Measurements from ENCODE around the gene CFAP47.
A peak's percentile ranks its signal among the peaks of the same experiment; 100 is the strongest.

Gene CFAP47

GRCh38 chrX:36266155-36266554, 346.6 kb downstream of the CFAP47 start:
- DNase-seq: no peak

DNA sequence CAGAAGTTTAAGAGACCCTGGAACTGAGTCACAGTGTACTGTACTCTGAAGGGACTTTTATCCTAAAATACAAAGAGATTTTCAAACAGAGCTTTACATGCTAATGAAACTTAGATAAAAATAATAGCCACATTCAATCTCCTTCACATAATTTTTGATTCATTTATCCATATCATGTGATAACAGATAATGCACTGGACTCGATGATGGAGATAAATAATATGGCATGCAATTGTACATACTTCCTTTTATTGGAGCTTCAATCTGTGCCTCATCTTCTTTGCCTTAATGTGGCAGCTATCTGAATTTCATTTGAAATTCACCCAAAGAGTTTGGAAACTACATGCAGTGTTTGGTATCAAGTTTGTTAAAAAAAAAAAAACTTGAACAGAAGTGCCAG, 390.6 kb downstream of the CFAP47 start:
- DNase-seq: no peak

DNA sequence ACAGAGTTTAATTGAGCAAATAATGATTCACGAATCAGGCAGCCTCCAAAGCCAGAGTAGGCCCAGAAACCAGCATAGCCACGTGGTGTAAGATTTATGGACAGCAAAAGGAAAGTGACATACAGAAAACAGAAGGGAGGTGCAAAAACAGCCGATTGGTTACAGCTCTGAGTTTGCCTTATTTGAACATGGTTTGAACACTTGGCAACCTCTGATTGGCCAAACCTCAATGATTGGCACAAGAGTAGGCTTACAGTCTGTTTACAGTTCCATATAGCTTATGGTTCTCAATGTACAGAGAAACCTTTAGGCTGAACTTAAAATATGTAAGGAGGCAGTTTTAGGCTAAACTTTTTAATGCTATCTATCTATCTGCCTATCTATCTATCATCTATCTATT, 394.8 kb downstream of the CFAP47 start:
- DNase-seq: no peak

GRCh38 chrX:36334572-36334971, 415.0 kb downstream of the CFAP47 start:
- no peak for DNase-seq

GRCh38 chrX:36336751-36337150, 417.2 kb downstream of the CFAP47 start:
- no peak for DNase-seq

- DNase-seq: no peak
These were observed 424.8 kb downstream of the CFAP47 start for GRCh38 chrX:36344301-36344700.

GRCh38 chrX:36348509-36348908, 429.0 kb downstream of the CFAP47 start:
- DNase-seq: no peak

- DNase-seq: no peak
These were observed 438.3 kb downstream of the CFAP47 start for GRCh38 chrX:36357855-36358254.

DNA sequence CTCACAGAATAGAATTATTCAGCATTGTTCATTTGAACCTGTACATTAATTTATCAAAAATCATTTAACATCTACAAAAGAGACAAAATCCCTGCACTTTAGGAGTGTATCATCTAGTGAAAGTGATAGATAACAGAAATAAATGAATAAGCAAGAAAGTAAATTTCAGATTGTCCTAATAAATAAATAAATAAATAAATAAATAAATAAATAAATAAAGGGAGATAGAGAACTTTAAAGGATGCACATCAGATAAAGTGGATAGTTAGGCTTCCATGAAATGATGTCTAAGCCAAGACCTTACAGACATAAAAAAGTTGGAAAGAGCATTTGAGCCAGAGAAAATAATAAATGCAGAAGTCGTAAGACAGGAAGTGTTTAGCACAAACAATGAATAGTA, 444.7 kb downstream of the CFAP47 start:
- DNase-seq: no peak

GRCh38 chrX:36383495-36383894, 464.0 kb downstream of the CFAP47 start:
- DNase-seq: no peak

DNA sequence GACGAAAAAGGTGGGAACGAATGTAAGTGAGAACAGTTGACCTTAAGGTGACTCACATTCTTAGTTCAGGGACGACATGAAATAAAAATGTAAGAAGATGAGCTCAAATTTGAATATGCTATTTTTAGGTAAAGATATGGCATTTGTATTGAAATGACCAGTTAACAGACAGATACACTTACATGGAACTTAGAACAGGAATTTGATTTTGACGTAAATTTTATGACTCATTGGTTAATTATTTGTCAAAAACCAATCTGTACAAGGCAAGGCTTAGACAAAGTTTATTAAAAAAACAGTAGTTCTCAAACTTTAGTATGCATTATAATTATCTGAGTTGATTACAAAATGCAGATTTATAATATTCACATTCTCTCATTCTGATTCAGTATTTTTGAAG, 469.4 kb downstream of the CFAP47 start:
- peak; percentile 2 for DNase-seq

DNA sequence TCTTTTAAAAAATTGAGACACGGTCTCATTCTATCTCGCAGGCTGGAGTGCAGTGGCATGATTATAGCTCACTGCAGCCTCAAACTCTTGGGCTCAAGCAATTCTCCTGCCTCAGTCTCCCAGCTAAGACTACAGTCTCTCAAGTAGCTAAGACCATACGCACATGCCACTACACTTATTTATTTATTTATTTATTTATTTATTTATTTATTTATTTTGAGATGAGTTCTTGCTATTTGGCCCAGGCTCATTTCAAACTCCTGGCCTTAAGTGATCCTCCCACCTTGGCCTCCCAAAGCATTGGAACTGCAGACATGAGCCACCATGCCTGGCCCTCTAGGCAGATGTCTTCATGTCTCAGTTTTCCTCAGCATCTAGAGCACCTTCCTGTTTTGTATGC, 482.2 kb downstream of the CFAP47 start:
- DNase-seq: no peak

DNA sequence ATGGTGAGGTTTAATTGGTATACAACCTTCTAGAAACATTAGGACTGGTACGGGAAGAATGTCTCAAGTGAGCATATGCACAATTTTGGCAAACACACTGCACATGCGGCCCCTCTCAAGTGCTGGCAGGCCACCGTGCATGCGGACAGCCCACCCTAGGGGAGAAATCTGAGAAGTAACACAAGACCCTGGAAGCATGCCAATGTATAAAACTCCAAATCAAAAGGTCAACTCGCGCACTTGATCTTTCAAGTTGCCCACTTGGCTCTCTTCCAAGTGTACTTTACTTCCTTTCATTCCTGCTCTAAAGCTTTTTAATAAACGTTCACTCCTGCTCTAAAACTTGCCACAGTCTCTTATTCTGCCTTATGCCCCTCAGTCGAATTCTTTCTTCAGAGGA, 488.3 kb downstream of the CFAP47 start:
- no peak for DNase-seq

GRCh38 chrX:36414056-36414455, 494.5 kb downstream of the CFAP47 start:
- DNase-seq: no peak

GRCh38 chrX:36422368-36422767, 502.8 kb downstream of the CFAP47 start:
- DNase-seq: no peak

- DNase-seq: peak; percentile 75
These were observed 512.3 kb downstream of the CFAP47 start for GRCh38 chrX:36431819-36432218.

- DNase-seq: peak; percentile 24
These were observed 515.0 kb downstream of the CFAP47 start for GRCh38 chrX:36434522-36434921.
